RWPE1 (cell line): ENCODE measurements around the gene WTAP.
A peak's percentile ranks its signal among the peaks of the same experiment; 100 is the strongest.
"Not testable (repeated sequence)": the region's sequence is repeated elsewhere in the genome, so short reads cannot be mapped to it uniquely, and the experiment has no call there.

Experiments used
- CTCF ChIA-PET: fragments of 350-600 bp; sonication (Branson Sonifier 250); formaldehyde crosslinking; extraction: SDS; loops from one replicate; lab custom pipeline; 2021; lab: Yijun Ruan, JAX
- POLR2A ChIA-PET: fragments of 400-600 bp; formaldehyde crosslinking; extraction: SDS; loops from one replicate; lab custom pipeline; 2020; ENCODE audit warnings: antibody characterized with exemption; ENCODE audit not compliant: low non-redundant PET; lab: Yijun Ruan, JAX
- DNase-seq: peaks from one replicate; pipeline ENCODE4 v3.0.0; 2012; ENCODE audit warnings: low spot score
- H3K27ac ChIP-seq: fragments of 450-650 bp; 2 replicates; pipeline ENCODE4 v1.5.1; 2017
- CTCF ChIP-seq: fragments of 450-650 bp; conservative IDR thresholded peaks from 2 replicates; pipeline ENCODE4 v1.5.1; 2017; ENCODE audit warnings: low read depth, mild to moderate bottlenecking

Gene WTAP

GRCh38 chr6:159724778-159725177, 2.5 kb upstream of the WTAP start:
- DNase-seq = no peak
- TF ChIP-seq CTCF = no peak
- ChIA-PET CTCF (no interaction called here), POLR2A (no interaction called here)
- no peak overlapping the region for H3K27ac ChIP-seq

GRCh38 chr6:159725208-159725607, 2.1 kb upstream of the WTAP start:
- H3K27ac ChIP-seq, CTCF ChIA-PET, POLR2A ChIA-PET, DNase-seq: not testable (repeated sequence)

- CTCF ChIA-PET = interaction anchor here (0.6 to 1.1 kb wide), 3 partner anchors 33 to 567 kb away, joined by 4 read pairs; partner anchors contain the start of gene SOD2
- DNase-seq = no peak
- POLR2A ChIA-PET = interaction anchor here (0.7 to 1.6 kb wide), 4 partner anchors 9 to 63 kb away, joined by 3 to 8 read pairs (median 6); partner anchors contain the start of genes MRPL18, SOD2 and TCP1
- no peak for TF ChIP-seq CTCF
- H3K27ac ChIP-seq = peak overlapping the region; percentile 98
These were observed 920 bp upstream of the WTAP start for GRCh38 chr6:159726255-159726917.

GRCh38 chr6:159727717-159728445, 575 bp downstream of the WTAP start:
- ChIA-PET CTCF (interaction anchor here (0.7 kb wide), 1 partner anchor 268 kb away, joined by 3 read pairs; no protein-coding TSS in a partner anchor), POLR2A (interaction anchor here (1.6 kb wide), 1 partner anchor 8 kb away, joined by 5 read pairs; no protein-coding TSS in a partner anchor)
- DNase-seq = no peak
- no peak for TF ChIP-seq CTCF
- peak overlapping the region; percentile 98 for H3K27ac ChIP-seq

GRCh38 chr6:159728531-159728964, 1.2 kb downstream of the WTAP start:
- ChIA-PET CTCF (interaction anchor here (0.7 kb wide), 1 partner anchor 267 kb away, joined by 3 read pairs; no protein-coding TSS in a partner anchor), POLR2A (no interaction called here)
- H3K27ac ChIP-seq = no peak overlapping the region
- TF ChIP-seq CTCF = no peak
- DNase-seq = no peak

- ChIA-PET POLR2A (no interaction called here), CTCF (interaction anchor here (0.5 to 0.7 kb wide), 2 partner anchors 9 to 30 kb away, joined by 3 to 6 read pairs; no protein-coding TSS in a partner anchor)
- no peak overlapping the region for H3K27ac ChIP-seq
- no peak for TF ChIP-seq CTCF
- no peak for DNase-seq
These were observed 2.5 kb downstream of the WTAP start for GRCh38 chr6:159729598-159730331.
